Right lobe of liver (tissue), 4 donors: ENCODE data around the gene PNCK.

Experiments
- CTCF ChIP-seq, 4 donors: fragments of 200-600 bp in 3 of 4; fragments of 450-650 bp in 1 of 4; IDR thresholded peaks; one replicate each; pipeline versions ENCODE4 v1.5.1 to v1.8.0; 2016 to 2022; ENCODE audit warnings: antibody characterized with exemption in 4 of 4, mild to moderate bottlenecking in 2 of 4
- POLR2A ChIP-seq: fragments of 450-650 bp; IDR thresholded peaks from one replicate; pipeline ENCODE4 v1.6.1; 2017; ENCODE audit warnings: antibody characterized with exemption, mild to moderate bottlenecking
- donor health status: DM: no; HTN: no; CAD: no.
- donor health status: DM: no; HTN: no; CAD: no.
- donor health status: DM: no; HTN: yes; CAD: no.

GRCh38 chrX:153669174-153669890, 4.3 kb downstream of the PNCK start:
- TF ChIP-seq CTCF (IDR thresholded peaks at IDR 0.05) (peak; percentile 53 to 77 (median 67)), POLR2A (no peak)
